Lung (tissue), 12 donors: Measurements from ENCODE around the gene USP27X. TPM values are rescaled to one million over a fixed set of nuclear protein-coding genes. Genes with fewer than 3 reads are reported as not detected.

ENCODE experiments used
- ATAC-seq: fragments of 200-7000 bp; cut with Tn5 transposase; one replicate; pipeline ENCODE4 v1.9.1; 2020; ENCODE audit warnings: moderate number of reproducible peaks; ENCODE audit not compliant: insufficient read depth, low FRiP score
- DNase-seq, 3 donors: peaks; one replicate each; pipeline ENCODE4 v3.0.0-alpha.2; 2013 to 2017
- H3K27ac ChIP-seq, 2 donors: one replicate each; pipeline ENCODE4 v1.5.1; 2013; ENCODE audit warnings: mild to moderate bottlenecking in 2 of 2, moderate library complexity in 2 of 2, control low read depth in 1 of 2, inconsistent platforms in 1 of 2, low read depth in 1 of 2, low read length in 1 of 2
- H3K27me3 ChIP-seq, 3 donors: one replicate each; pipeline ENCODE4 v1.5.1; 2013; ENCODE audit warnings: low read length in 2 of 3; ENCODE audit not compliant: control insufficient read depth in 3 of 3, insufficient read depth in 3 of 3
- H3K36me3 ChIP-seq, 4 donors: one replicate each; pipeline ENCODE4 v1.5.1; 2013; ENCODE audit warnings: low read length in 4 of 4, mild to moderate bottlenecking in 1 of 4, moderate library complexity in 1 of 4; ENCODE audit not compliant: control insufficient read depth in 4 of 4, insufficient read depth in 4 of 4
- H3K4me1 ChIP-seq, 5 donors: one replicate each; pipeline ENCODE4 v1.5.1; 2013; ENCODE audit warnings: low read length in 5 of 5, mild to moderate bottlenecking in 2 of 5, moderate library complexity in 1 of 5; ENCODE audit not compliant: control insufficient read depth in 5 of 5, insufficient read depth in 5 of 5
- H3K4me3 ChIP-seq: one replicate; pipeline ENCODE4 v1.5.1; 2013; ENCODE audit warnings: mild to moderate bottlenecking, control low read depth, moderate library complexity
- H3K9ac ChIP-seq, 2 donors: one replicate each; pipeline ENCODE4 v1.5.1; 2013; ENCODE audit warnings: low read length in 2 of 2, control low read depth in 1 of 2; ENCODE audit not compliant: insufficient read depth in 1 of 2
- H3K9me3 ChIP-seq, 4 donors: one replicate each; pipeline ENCODE4 v1.5.1; 2013; ENCODE audit warnings: low read length in 3 of 4, mild to moderate bottlenecking in 1 of 4, moderate library complexity in 1 of 4; ENCODE audit not compliant: control insufficient read depth in 4 of 4, insufficient read depth in 3 of 4
- CTCF ChIP-seq: IDR thresholded peaks from 2 replicates; pipeline ENCODE4 v1.5.1; 2012; ENCODE audit warnings: mild to moderate bottlenecking; ENCODE audit errors: control extremely low read depth, extremely low read depth
- WGBS, 2 donors: extraction: QIAGEN DNeasy Blood & Tissue Kit; methylation state at CpG; one replicate each; pipeline ENCODE4 v1.1.7; 2013; 5-methylcytosine and 5-hydroxymethylcytosine counted together
- polyA plus RNA-seq, 2 donors: library from polyadenylated mRNA; stranded (reverse); fragments of 200-250 nt; gene quantifications; one replicate each; pipeline ENCODE4 v1.2.1, GENCODE V29; 2013
- total RNA-seq, 2 donors: library from RNA; depleted of rRNA in 1 of 2; stranded (reverse); fragments of >200 nt in 1 of 2; gene quantifications; one replicate each; pipeline ENCODE4 v1.2.1, GENCODE V29; 2014 to 2021
- donor health status: control.
- donor health status: control.
- donor health status: Bipolar disorder and iron deficiency.
- donor health status: healthy.
- donor health status: DM: yes; HTN: yes; CAD: no.

The USP27X gene
- total and polyA plus RNA-seq, 4 donors: 2.0 to 5.0 (median 3.9) TPM

- Histone ChIP-seq H3K9ac (no peak overlapping the region), H3K27me3 (peaks cover 0 to 13% (median 5%) of the 10 kb centered on the region in 3 donors), H3K36me3 (no peaks in the 10 kb centered on the region), H3K4me3 (no peak overlapping the region), H3K9me3 (peaks cover 0 to 2% (median 0%) of the 10 kb centered on the region in 4 donors), H3K27ac (no peak overlapping the region), H3K4me1 (no peaks in the 10 kb centered on the region)
- ATAC-seq (no peak), DNase-seq (no peak)
- WGBS, 2 donors: 67 to 78% methylated on average over 2 of the region's 2 CpGs
- no peak for TF ChIP-seq CTCF
Measured at GRCh38 chrX:49856819-49857218, 22.5 kb upstream of the USP27X start.

GRCh38 chrX:49858341-49858740 is 20.9 kb upstream of the USP27X start:
- no peak for ATAC-seq
- TF ChIP-seq CTCF: no peak
- no peak for DNase-seq
- Histone ChIP-seq H3K27me3 (peaks cover 0 to 12% (median 5%) of the 10 kb centered on the region in 3 donors), H3K9ac (no peak overlapping the region), H3K27ac (no peak overlapping the region), H3K4me1 (no peaks in the 10 kb centered on the region), H3K4me3 (no peak overlapping the region), H3K36me3 (no peaks in the 10 kb centered on the region), H3K9me3 (peaks cover 0 to 2% (median 0%) of the 10 kb centered on the region in 4 donors)
- 41 to 61% methylated on average over 2 of the region's 2 CpGs for WGBS, 2 donors

GRCh38 chrX:49859491-49859890 is 19.8 kb upstream of the USP27X start:
- H3K9me3 ChIP-seq: peaks cover 0 to 2% (median 0%) of the 10 kb centered on the region in 4 donors
- no peak overlapping the region for H3K9ac ChIP-seq
- no peak for TF ChIP-seq CTCF
- H3K4me3 ChIP-seq: no peak overlapping the region
- H3K36me3 ChIP-seq: no peaks in the 10 kb centered on the region
- no peak overlapping the region for H3K27ac ChIP-seq
- H3K4me1 ChIP-seq: no peaks in the 10 kb centered on the region
- ATAC-seq (no peak), DNase-seq (no peak)
- peaks cover 0 to 7% (median 5%) of the 10 kb centered on the region in 3 donors for H3K27me3 ChIP-seq
- WGBS, 2 donors: 82 to 89% methylated on average over 1 of the region's 1 CpG
